Measurements from ENCODE around the gene GID4. TPM values are rescaled to one million over a fixed set of nuclear protein-coding genes. Genes with fewer than 3 reads are reported as not detected.
A peak's percentile ranks its signal among the peaks of the same experiment; 100 is the strongest.

GID4 gene
- total and polyA plus RNA-seq, 9 of the 15 experiments (the other 6 are each of a cell fraction or from before 2014, with no cell fraction given): 1.2 to 6.4 (median 3.7) TPM

DNA sequence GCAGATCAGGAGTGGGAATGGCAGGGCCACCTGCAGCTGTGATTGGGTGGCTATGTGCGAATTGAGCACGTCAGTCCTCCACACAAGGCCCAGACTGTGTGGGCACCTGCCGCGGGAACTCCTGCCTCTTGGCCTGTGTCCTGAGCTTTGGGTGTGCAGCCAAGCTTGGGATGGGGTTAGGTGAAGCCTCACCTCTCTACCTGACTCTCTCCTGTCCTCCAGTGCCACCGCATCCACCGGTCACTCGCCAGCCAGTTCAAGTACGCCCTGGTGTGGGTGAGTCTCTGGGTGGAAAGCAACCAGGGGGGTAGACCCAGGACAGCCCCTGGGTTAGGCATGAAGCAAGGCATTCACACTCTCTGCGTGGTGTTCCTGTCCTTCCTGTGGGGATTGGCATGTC is 67.0 kb downstream of the GID4 start:
- no peak for TF ChIP-seq POLR3G (IDR thresholded peaks at IDR 0.05; ENCODE audit: extremely low read depth, insufficient read length, insufficient replicate concordance)
- TF ChIP-seq KAT7 (CRISPR knock-in tag; IDR thresholded peaks at IDR 0.05; ENCODE audit: borderline replicate concordance): no peak
- TF ChIP-seq CBX2 (IDR thresholded peaks at IDR 0.05; ENCODE audit: insufficient read depth, low read length, poor library complexity, severe bottlenecking): no peak
- TF ChIP-seq MCM7 (IDR thresholded peaks at IDR 0.05): no peak
- TF ChIP-seq ZNF696 (CRISPR knock-in tag; conservative IDR thresholded peaks at IDR 0.05): no peak
- TF ChIP-seq ZNF77 (CRISPR knock-in tag; IDR thresholded peaks at IDR 0.05): no peak
- no peak for TF ChIP-seq ELF1 (tag; IDR thresholded peaks at IDR 0.05)
- no peak for TF ChIP-seq HMG20A (CRISPR knock-in tag; conservative IDR thresholded peaks at IDR 0.05)
- TF ChIP-seq POLR2AphosphoS5 (IDR thresholded peaks at IDR 0.05; ENCODE audit: control insufficient read depth, insufficient read depth, low read depth, low read length): no peak
- no peak for TF ChIP-seq IFI16 (CRISPR knock-in tag; IDR thresholded peaks at IDR 0.05)
- no peak for TF ChIP-seq XRCC3 (IDR thresholded peaks at IDR 0.05)
- no peak for TF ChIP-seq SMARCA4 (IDR thresholded peaks at IDR 0.05)
- TF ChIP-seq YY1 (IDR thresholded peaks at IDR 0.05; ENCODE audit: borderline replicate concordance in 1 of 3, control insufficient read depth in 1 of 3, extremely low read depth in 1 of 3, insufficient read depth in 3 of 3, insufficient read length in 1 of 3, insufficient replicate concordance in 2 of 3, low read depth in 1 of 3, low read length in 2 of 3): no peak
- TF ChIP-seq, protein P1, sequence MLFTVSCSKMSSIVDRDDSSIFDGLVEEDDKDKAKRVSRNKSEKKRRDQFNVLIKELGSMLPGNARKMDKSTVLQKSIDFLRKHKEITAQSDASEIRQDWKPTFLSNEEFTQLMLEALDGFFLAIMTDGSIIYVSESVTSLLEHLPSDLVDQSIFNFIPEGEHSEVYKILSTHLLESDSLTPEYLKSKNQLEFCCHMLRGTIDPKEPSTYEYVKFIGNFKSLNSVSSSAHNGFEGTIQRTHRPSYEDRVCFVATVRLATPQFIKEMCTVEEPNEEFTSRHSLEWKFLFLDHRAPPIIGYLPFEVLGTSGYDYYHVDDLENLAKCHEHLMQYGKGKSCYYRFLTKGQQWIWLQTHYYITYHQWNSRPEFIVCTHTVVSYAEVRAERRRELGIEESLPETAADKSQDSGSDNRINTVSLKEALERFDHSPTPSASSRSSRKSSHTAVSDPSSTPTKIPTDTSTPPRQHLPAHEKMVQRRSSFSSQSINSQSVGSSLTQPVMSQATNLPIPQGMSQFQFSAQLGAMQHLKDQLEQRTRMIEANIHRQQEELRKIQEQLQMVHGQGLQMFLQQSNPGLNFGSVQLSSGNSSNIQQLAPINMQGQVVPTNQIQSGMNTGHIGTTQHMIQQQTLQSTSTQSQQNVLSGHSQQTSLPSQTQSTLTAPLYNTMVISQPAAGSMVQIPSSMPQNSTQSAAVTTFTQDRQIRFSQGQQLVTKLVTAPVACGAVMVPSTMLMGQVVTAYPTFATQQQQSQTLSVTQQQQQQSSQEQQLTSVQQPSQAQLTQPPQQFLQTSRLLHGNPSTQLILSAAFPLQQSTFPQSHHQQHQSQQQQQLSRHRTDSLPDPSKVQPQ (CRISPR knock-in tag; IDR thresholded peaks at IDR 0.05; ENCODE audit: borderline replicate concordance): no peak
- TF ChIP-seq ATF7 (IDR thresholded peaks at IDR 0.05): no peak
- TF ChIP-seq PTRF (tag; IDR thresholded peaks at IDR 0.05): no peak
- TF ChIP-seq CBX3 (IDR thresholded peaks at IDR 0.05; ENCODE audit: borderline replicate concordance in 1 of 2, low read length in 2 of 2): no peak
- TF ChIP-seq PRPF4 (IDR thresholded peaks at IDR 0.05; ENCODE audit: insufficient read depth, low read depth, low read length, poor library complexity, severe bottlenecking): no peak
- no peak for TF ChIP-seq KDM5B (IDR thresholded peaks at IDR 0.05; ENCODE audit: insufficient replicate concordance, low read depth, low read length)
- TF ChIP-seq ZNF561 (CRISPR knock-in tag; conservative IDR thresholded peaks at IDR 0.05): no peak
- BruUV-seq (replicated peaks): no TSS peak
- Histone ChIP-seq H3K27me3 (ENCODE audit: control insufficient read depth in 2 of 2, insufficient read depth in 2 of 2, low read length in 2 of 2) (no peaks in the 10 kb centered on the region), H4K20me1 (replicated peaks; ENCODE audit: control insufficient read depth, insufficient read depth, low read length) (peaks cover 3% of the 10 kb centered on the region; the same call in 1 of the 2 replicates), H3K4me2 (ENCODE audit: insufficient read depth, low read length) (no peak overlapping the region), H3K27ac (ENCODE audit: extremely low read depth, low read depth, low read length) (no peak overlapping the region), H2AFZ (ENCODE audit: low read depth, low read length) (no peak overlapping the region), H3K36me3 (ENCODE audit: control insufficient read depth, insufficient read depth, low read length) (peaks cover 13% of the 10 kb centered on the region; the same call in 1 of the 3 replicates), H3K79me2 (ENCODE audit: control insufficient read depth, insufficient read depth, low read length) (no peaks in the 10 kb centered on the region), H3K4me3 (no peak overlapping the region), H3K9me3 (replicated peaks; ENCODE audit: control insufficient read depth, insufficient read depth, low read depth, low read length) (no peaks in the 10 kb centered on the region), H3K9me1 (ENCODE audit: control insufficient read depth, insufficient read depth, low read length) (no peaks in the 10 kb centered on the region), H3K4me1 (replicated peaks in 1 of 2; ENCODE audit: control insufficient read depth in 2 of 2, insufficient read depth in 2 of 2, low read length in 2 of 2) (peaks cover 0 to 4% of the 10 kb centered on the region in 2 experiments; a peak in 2 of 5 replicates), H3K9ac (ENCODE audit: insufficient read depth in 1 of 2, low read depth in 2 of 2, low read length in 2 of 2) (peak overlapping the region in 1 of 2 experiments; percentile 35; a peak in 1 of 4 replicates)
- DNase-seq (ENCODE audit: extremely low read depth in 1 of 4, low spot score in 3 of 4) (no peak), ATAC-seq (no peak), FAIRE-seq (no peak)
- ChIA-PET CTCF (ENCODE audit: low intra/inter-chr PET ratio) (no interaction called here), POLR2A (no interaction called here)
- WGBS (ENCODE audit: insufficient coverage, low coverage, missing lambda C conversion rate): 67% methylated on average over 1 of the region's 9 CpGs
- in situ Hi-C loops (cut with MboI): no loop called here
- intact Hi-C loops (cut with micrococcal nuclease): no loop called here
